ENCODE data around the gene NPIPB9.
A peak's percentile ranks its signal among the peaks of the same experiment; 100 is the strongest.
"Not testable (repeated sequence)": the region's sequence is repeated elsewhere in the genome, so short reads cannot be mapped to it uniquely, and the experiment has no call there.

The NPIPB9 gene
- total RNA-seq: 0 to 0.07 reads per million in 2 donors

- DNase-seq: not testable (repeated sequence)
These were observed at the start of gene NPIPB9 for GRCh38 chr16:28751487-28751886. Gene NPIPB9 (plus strand): TSS chr16:28751787.

- not testable (repeated sequence) for DNase-seq
These were observed 47.3 kb upstream of the NPIPB9 start for GRCh38 chr16:28704246-28704645.

- DNase-seq: not testable (repeated sequence)
These were observed 40.1 kb upstream of the NPIPB9 start, which contains the start of gene EIF3C for GRCh38 chr16:28711220-28712083. Gene EIF3C (plus strand): TSS chr16:28711464. CDS start chr16:28711687, 223 bp downstream.

GRCh38 chr16:28722852-28723650 lies 28.5 kb upstream of the NPIPB9 start:
- DNase-seq: not testable (repeated sequence)

- DNase-seq: not testable (repeated sequence)
These were observed 20.3 kb upstream of the NPIPB9 start for GRCh38 chr16:28731253-28731652.

- DNase-seq: not testable (repeated sequence)
These were observed 19.0 kb upstream of the NPIPB9 start for GRCh38 chr16:28732455-28733124.

GRCh38 chr16:28739787-28740186 lies 11.8 kb upstream of the NPIPB9 start:
- DNase-seq: not testable (repeated sequence)

- DNase-seq: not testable (repeated sequence)
These were observed 11.0 kb upstream of the NPIPB9 start for GRCh38 chr16:28740631-28741030.

- not testable (repeated sequence) for DNase-seq
These were observed 10.3 kb upstream of the NPIPB9 start for GRCh38 chr16:28741295-28741694.

- DNase-seq: not testable (repeated sequence)
These were observed 4.8 kb upstream of the NPIPB9 start for GRCh38 chr16:28746618-28747350.

GRCh38 chr16:28749997-28750465 lies 1.6 kb upstream of the NPIPB9 start:
- DNase-seq: peak in 3 of 5 experiments; percentile 8 to 59 (median 42)

GRCh38 chr16:28750469-28751067 lies 1.0 kb upstream of the NPIPB9 start:
- DNase-seq: not testable (repeated sequence)

GRCh38 chr16:28781697-28782096 lies 30.1 kb downstream of the NPIPB9 start:
- DNase-seq: not testable (repeated sequence)

GRCh38 chr16:28782357-28782756 lies 30.8 kb downstream of the NPIPB9 start:
- DNase-seq: not testable (repeated sequence)

- peak; percentile 17 to 77 (median 45) for DNase-seq
These were observed 50.8 kb downstream of the NPIPB9 start for GRCh38 chr16:28802235-28803019.

- DNase-seq: not testable (repeated sequence)
These were observed 56.0 kb downstream of the NPIPB9 start for GRCh38 chr16:28807445-28808120.

GRCh38 chr16:28820016-28820415 lies 68.4 kb downstream of the NPIPB9 start:
- no peak for DNase-seq

- DNase-seq: not testable (repeated sequence)
These were observed 69.0 kb downstream of the NPIPB9 start for GRCh38 chr16:28820546-28820945.

- no peak for DNase-seq
These were observed 70.4 kb downstream of the NPIPB9 start for GRCh38 chr16:28821874-28822519.

Measured in T-helper 2 cell (primary cell).